ENCODE data around the gene AKR1C1.

DNA sequence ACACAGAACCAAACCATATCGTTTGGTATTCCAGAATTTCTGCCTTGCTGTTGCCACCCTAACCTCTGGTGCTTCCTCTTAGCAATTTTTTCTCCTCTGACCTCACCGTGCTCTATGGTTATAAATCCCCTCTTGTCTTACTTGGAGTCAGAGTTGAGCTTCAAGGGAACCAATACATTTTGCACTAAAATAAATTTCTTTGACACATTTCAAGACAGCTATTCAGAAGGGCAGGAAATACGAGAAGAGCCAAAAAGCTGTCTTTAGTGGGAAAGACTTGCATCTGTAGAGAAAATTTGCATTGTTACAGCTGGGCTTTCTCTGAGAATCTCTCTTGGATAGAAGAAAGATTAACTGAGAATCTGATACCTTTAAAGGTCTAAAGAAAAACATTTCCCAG is 54.9 kb downstream of the AKR1C1 start:
- no peak for TF ChIP-seq POLR2AphosphoS5 (IDR thresholded peaks at IDR 0.05; ENCODE audit: low read depth, low read length)
- no peak for TF ChIP-seq TAF1 (IDR thresholded peaks at IDR 0.05; ENCODE audit: borderline replicate concordance, low read depth, low read length)

All from GM12892 (cell line).